Stomach (tissue), 9 donors: Measurements from ENCODE around the gene ZC3H14. TPM values are rescaled to one million over a fixed set of nuclear protein-coding genes. Genes with fewer than 3 reads are reported as not detected.

Experiments used
- DNase-seq, 2 donors: peaks; one replicate each; pipeline versions ENCODE4 v3.0.0 to v3.0.0-alpha.2; 2013 to 2019
- H3K27ac ChIP-seq, 5 donors: fragments of 200-600 bp in 4 of 5; sonication (generic) in 4 of 5; one replicate each; pipeline ENCODE4 v1.5.1; 2013 to 2019; ENCODE audit warnings: mild to moderate bottlenecking in 1 of 5, moderate library complexity in 1 of 5
- H3K27me3 ChIP-seq, 3 donors: fragments of 200-600 bp; sonication (generic); one replicate each; pipeline ENCODE4 v1.5.1; 2017 to 2019; ENCODE audit warnings: mixed run types in 1 of 3
- H3K36me3 ChIP-seq, 4 donors: fragments of 200-600 bp; sonication (generic); 1 replicate in 3 of 4; 2 replicates in 1 of 4; pipeline ENCODE4 v1.5.1; 2016 to 2019
- H3K4me1 ChIP-seq, 4 donors: fragments of 200-600 bp; sonication (generic); one replicate each; pipeline ENCODE4 v1.5.1; 2016 to 2019
- H3K4me3 ChIP-seq, 4 donors: fragments of 200-600 bp; sonication (generic) in 3 of 4; one replicate each; pipeline ENCODE4 v1.5.1; 2016 to 2019; ENCODE audit warnings: mild to moderate bottlenecking in 1 of 4
- H3K9me3 ChIP-seq, 4 donors: fragments of 200-600 bp; sonication (generic); one replicate each; pipeline ENCODE4 v1.5.1; 2016 to 2019
- CTCF ChIP-seq, 7 experiments: fragments of 450-650 bp in 4 of 7; fragments of 200-600 bp in 3 of 7; sonication (generic) in 3 of 7; IDR thresholded peaks; one replicate each; pipeline ENCODE4 v1.5.1; 2016 to 2019; ENCODE audit warnings: antibody characterized with exemption in 7 of 7, control low read depth in 2 of 7, mild to moderate bottlenecking in 1 of 7
- EP300 ChIP-seq: sonication (generic); formaldehyde crosslinking; IDR thresholded peaks from one replicate; pipeline ENCODE4 v1.6.1; 2017; ENCODE audit warnings: antibody characterized with exemption
- POLR2A ChIP-seq, 4 donors: fragments of 450-650 bp; IDR thresholded peaks; one replicate each; pipeline ENCODE4 v1.6.1; 2016; ENCODE audit warnings: antibody characterized with exemption in 4 of 4, control low read depth in 2 of 4, mild to moderate bottlenecking in 1 of 4, moderate library complexity in 1 of 4
- POLR2AphosphoS5 ChIP-seq, 3 donors: sonication (generic); formaldehyde crosslinking; IDR thresholded peaks; one replicate each; pipeline ENCODE4 v1.6.1; 2016; ENCODE audit warnings: antibody characterized with exemption in 3 of 3
- WGBS, 5 donors: extraction: QIAGEN DNeasy Blood & Tissue Kit in 3 of 5; methylation state at CpG; one replicate each; pipeline versions ENCODE4 v1.1.5 to v1.1.7; 2013 to 2018; 5-methylcytosine and 5-hydroxymethylcytosine counted together
- intact Hi-C: fragments of 100-400 bp; cut with DNase I; formaldehyde crosslinking; loops from one replicate; pipeline ENCODE4 v1.15.1; 2023; ENCODE audit warnings: low total_unique reads
- polyA plus RNA-seq, 3 donors: library from polyadenylated mRNA; stranded (reverse); fragments of 200-250 nt; gene quantifications; one replicate each; pipeline ENCODE4 v1.2.3, GENCODE V29; 2013
- total RNA-seq, 5 donors: library from RNA; depleted of rRNA; stranded (reverse); fragments of >200 nt; gene quantifications; one replicate each; pipeline versions ENCODE4 v1.1.0 to v1.2.3, GENCODE V29; 2014 to 2016
- donor health status: healthy with polysubstance abuse.
- donor health status: Bipolar disorder and iron deficiency.
- donor health status: healthy.

Gene ZC3H14
- total and polyA plus RNA-seq, 8 donors: 18.0 to 83.9 (median 62.2) TPM

DNA sequence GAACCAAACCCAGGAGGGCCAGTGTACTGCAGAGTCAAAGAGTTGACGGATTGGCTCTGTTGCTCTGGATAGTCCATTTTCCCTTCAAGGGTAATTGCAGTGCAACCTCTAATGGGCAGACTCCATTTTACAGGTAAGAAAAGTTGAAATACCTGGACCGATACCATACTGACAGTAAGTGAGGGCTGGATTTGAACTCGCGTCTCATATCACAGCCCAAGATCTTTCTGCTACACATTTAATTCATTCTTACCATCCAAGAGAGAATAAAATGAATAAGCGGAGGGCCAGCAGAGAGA is 356 bp upstream of the ZC3H14 start:
- Histone ChIP-seq H3K27ac (peak overlapping the region; percentile 89 to 99 (median 93)), H3K4me3 (peak overlapping the region; percentile 84 to 94 (median 90)), H3K27me3 (no peaks in the 10 kb centered on the region), H3K4me1 (peaks cover 9 to 37% (median 21%) of the 10 kb centered on the region in 4 donors), H3K36me3 (peaks cover 0 to 1% (median under 1%) of the 10 kb centered on the region in 4 donors), H3K9me3 (no peaks in the 10 kb centered on the region)
- intact Hi-C loops: no loop called here
- WGBS, 5 donors: 23 to 28% (median 25%) methylated on average over 5 of the region's 5 CpGs
- no peak for TF ChIP-seq EP300
- no peak for TF ChIP-seq CTCF (IDR thresholded peaks at IDR 0.05)
- TF ChIP-seq POLR2A (IDR thresholded peaks at IDR 0.05): no peak
- no peak for TF ChIP-seq POLR2AphosphoS5 (IDR thresholded peaks at IDR 0.05)
- no peak for DNase-seq

DNA sequence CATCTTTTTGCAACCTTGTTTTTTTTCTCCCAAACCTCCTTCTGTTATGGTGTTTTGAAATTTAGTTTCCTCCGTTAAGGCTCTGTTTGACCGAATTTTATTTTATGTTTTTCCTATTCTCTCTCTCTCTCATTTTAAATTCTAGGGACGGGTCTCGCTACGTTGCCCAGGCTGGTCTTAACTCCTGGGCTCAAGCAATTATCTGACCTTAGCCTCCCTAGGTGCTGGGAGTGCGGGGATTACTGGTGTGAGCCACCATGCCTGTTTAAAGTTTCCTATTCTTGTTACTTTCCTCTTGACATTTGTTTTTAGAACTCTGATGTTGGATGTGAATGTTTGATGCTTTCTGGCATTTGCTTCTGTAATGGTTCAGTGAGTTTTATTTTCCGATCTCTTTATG is 1.0 kb downstream of the ZC3H14 start:
- TF ChIP-seq EP300 (no peak), POLR2AphosphoS5 (IDR thresholded peaks at IDR 0.05) (no peak), CTCF (IDR thresholded peaks at IDR 0.05) (no peak), POLR2A (IDR thresholded peaks at IDR 0.05) (no peak)
- Histone ChIP-seq H3K27ac (peak overlapping the region in 4 of 5 donors; percentile 89 to 96 (median 92)), H3K36me3 (peaks cover 13 to 15% (median 14%) of the 10 kb centered on the region in 4 donors), H3K4me3 (peak overlapping the region; percentile 84 to 94 (median 90)), H3K27me3 (no peaks in the 10 kb centered on the region), H3K4me1 (peaks cover 9 to 37% (median 21%) of the 10 kb centered on the region in 4 donors), H3K9me3 (no peaks in the 10 kb centered on the region)
- DNase-seq: no peak
- 12 to 35% (median 17%) methylated on average over 7 of the region's 7 CpGs for WGBS, 5 donors
- intact Hi-C loops: no loop called here

GRCh38 chr14:88565427-88565826 is 2.6 kb downstream of the ZC3H14 start:
- no peaks in the 10 kb centered on the region for H3K27me3 ChIP-seq
- no peak overlapping the region for H3K4me3 ChIP-seq
- peaks cover 9 to 37% (median 21%) of the 10 kb centered on the region in 4 donors for H3K4me1 ChIP-seq
- no peak for TF ChIP-seq POLR2AphosphoS5 (IDR thresholded peaks at IDR 0.05)
- TF ChIP-seq EP300: no peak
- TF ChIP-seq CTCF (IDR thresholded peaks at IDR 0.05): no peak
- TF ChIP-seq POLR2A (IDR thresholded peaks at IDR 0.05): no peak
- no peaks in the 10 kb centered on the region for H3K9me3 ChIP-seq
- DNase-seq: no peak
- no peak overlapping the region for H3K27ac ChIP-seq
- H3K36me3 ChIP-seq: peaks cover 21 to 31% (median 30%) of the 10 kb centered on the region in 4 donors
- 85 to 90% (median 88%) methylated on average over 5 of the region's 5 CpGs for WGBS, 5 donors
- intact Hi-C loops: no loop called here

DNA sequence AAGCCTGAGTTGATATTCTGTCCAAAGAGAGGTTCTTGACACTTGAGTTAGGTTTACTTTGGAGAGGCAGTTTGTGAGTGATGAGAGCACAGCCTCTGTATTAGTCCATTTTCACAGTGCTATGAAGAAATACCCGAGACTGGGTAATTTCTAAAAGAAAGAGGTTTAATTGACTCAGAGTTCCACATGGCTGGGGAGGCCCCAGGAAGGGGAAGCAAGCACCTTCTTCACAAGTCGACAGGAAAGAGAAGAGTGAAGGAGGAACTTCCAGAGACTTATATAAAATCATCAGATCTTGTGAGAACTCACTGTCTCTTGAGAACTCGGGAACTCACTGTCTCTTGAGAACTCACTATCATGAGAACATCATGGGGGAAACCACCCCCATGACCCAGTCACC is 5.4 kb downstream of the ZC3H14 start:
- H3K36me3 ChIP-seq: peaks cover 33 to 58% (median 57%) of the 10 kb centered on the region in 4 donors
- intact Hi-C loops: no loop called here
- no peaks in the 10 kb centered on the region for H3K27me3 ChIP-seq
- no peaks in the 10 kb centered on the region for H3K9me3 ChIP-seq
- 67 to 77% (median 72%) methylated on average over 3 of the region's 3 CpGs for WGBS, 5 donors
- H3K4me3 ChIP-seq: no peak overlapping the region
- H3K27ac ChIP-seq: no peak overlapping the region
- DNase-seq: no peak
- H3K4me1 ChIP-seq: peaks cover 5 to 30% (median 16%) of the 10 kb centered on the region in 4 donors
- TF ChIP-seq POLR2AphosphoS5 (IDR thresholded peaks at IDR 0.05): no peak
- TF ChIP-seq EP300: no peak
- TF ChIP-seq CTCF (IDR thresholded peaks at IDR 0.05): no peak
- no peak for TF ChIP-seq POLR2A (IDR thresholded peaks at IDR 0.05)
